Left colon (tissue), 2 donors: ENCODE data around the gene CCK. TPM values are rescaled to one million over a fixed set of nuclear protein-coding genes. Genes with fewer than 3 reads are reported as not detected.

Experiments
- ATAC-seq: fragments of 200-7000 bp; cut with Tn5 transposase; one replicate; pipeline ENCODE4 v1.9.1; 2020; ENCODE audit warnings: mild to moderate bottlenecking, moderate library complexity
- DNase-seq, 2 donors: peaks; one replicate each; pipeline ENCODE4 v3.0.0-alpha.2; 2020
- intact Hi-C, 2 donors: fragments of 100-400 bp; cut with DNase I in 1 of 2; cut with micrococcal nuclease in 1 of 2; formaldehyde crosslinking; loops; one replicate each; pipeline versions ENCODE4 v1.11.2 to v1.14.0; 2022; cut with DNase I, micrococcal nuclease
- total RNA-seq, 2 donors: library from RNA; stranded (reverse); fragmentation: NEBNext Ultra II Directional; extraction: Animal tissue kit (Norgen Biotek cat#: 25700); gene quantifications; one replicate each; pipeline ENCODE4 v1.2.1, GENCODE V29; 2021
- donor health status: DM: no; HTN: no; CAD: no.
- donor health status: DM: yes; HTN: yes; CAD: no.

Gene CCK
- total RNA-seq, 2 donors from 2014 or later, result not detected

- DNase-seq (no peak), ATAC-seq (no peak)
- intact Hi-C loops, result no loop called here
These were observed 5.8 kb upstream of the CCK start for GRCh38 chr3:42271786-42272185.

- ATAC-seq (no peak), DNase-seq (no peak)
- intact Hi-C loops, result no loop called here
These were observed 4.6 kb upstream of the CCK start for GRCh38 chr3:42270561-42270960.

- intact Hi-C loops, result no loop called here
- no peak for DNase-seq
- ATAC-seq, result no peak
These were observed 3.7 kb upstream of the CCK start for GRCh38 chr3:42269647-42270046.

DNA sequence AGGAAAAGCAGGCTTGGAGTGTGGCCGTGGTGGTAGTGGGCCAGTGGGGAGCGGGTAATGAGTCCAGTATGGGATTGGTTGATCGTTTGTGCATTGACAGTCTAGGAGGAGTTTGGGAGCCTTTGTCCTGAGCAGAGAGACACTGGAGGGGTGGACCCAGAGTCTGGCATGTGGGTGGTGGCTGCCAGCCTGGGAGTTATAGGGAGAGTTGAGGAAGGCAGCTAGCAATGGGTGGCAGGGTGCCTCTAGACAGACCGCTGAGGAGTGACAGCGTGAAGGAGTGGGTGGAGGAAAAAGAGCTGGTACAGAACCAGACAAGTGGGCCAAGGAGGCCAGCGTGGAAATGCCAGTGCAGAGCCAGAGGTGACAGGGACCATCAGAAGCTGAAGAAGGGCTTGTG, 1.9 kb upstream of the CCK start:
- intact Hi-C loops, result no loop called here
- DNase-seq, result no peak
- no peak for ATAC-seq

GRCh38 chr3:42265059-42265991, 660 bp downstream of the CCK start:
- no peak for ATAC-seq
- DNase-seq, result no peak
- intact Hi-C loops, result no loop called here

DNA sequence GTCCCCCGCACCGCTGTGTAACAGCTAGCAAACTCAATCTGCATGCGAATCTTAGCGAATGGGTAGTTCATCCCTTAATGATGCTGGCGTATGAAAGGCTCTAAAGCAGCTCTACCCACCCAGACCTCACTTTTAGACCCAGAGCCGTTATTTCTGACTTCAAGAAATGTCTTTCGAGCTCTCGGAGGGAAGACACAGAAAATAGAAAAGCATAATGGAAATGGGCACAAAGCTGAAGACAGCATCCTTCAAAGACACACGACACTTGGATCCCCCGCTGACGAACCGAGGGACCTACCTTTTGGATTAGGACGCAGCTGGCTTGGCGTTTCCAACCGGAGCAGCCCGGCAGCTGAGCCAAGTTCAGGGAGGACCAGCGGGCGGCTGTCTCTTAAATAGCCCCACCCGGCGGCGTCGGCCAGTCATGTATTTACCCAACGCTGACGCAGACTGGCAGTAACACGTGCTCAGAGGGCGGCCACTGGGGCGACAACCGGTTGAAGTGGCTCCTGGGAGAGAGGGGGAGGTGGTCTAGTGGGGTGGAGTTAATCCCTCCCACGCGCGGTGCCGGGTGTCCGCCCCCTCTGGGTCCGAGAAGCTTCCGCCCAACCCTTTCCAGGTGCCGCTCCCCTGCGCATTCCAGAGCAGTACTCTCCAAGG, 1.5 kb downstream of the CCK start:
- ATAC-seq, result peak; percentile 40
- peak; percentile 28 to 38 for DNase-seq
- intact Hi-C loops, result no loop called here

DNA sequence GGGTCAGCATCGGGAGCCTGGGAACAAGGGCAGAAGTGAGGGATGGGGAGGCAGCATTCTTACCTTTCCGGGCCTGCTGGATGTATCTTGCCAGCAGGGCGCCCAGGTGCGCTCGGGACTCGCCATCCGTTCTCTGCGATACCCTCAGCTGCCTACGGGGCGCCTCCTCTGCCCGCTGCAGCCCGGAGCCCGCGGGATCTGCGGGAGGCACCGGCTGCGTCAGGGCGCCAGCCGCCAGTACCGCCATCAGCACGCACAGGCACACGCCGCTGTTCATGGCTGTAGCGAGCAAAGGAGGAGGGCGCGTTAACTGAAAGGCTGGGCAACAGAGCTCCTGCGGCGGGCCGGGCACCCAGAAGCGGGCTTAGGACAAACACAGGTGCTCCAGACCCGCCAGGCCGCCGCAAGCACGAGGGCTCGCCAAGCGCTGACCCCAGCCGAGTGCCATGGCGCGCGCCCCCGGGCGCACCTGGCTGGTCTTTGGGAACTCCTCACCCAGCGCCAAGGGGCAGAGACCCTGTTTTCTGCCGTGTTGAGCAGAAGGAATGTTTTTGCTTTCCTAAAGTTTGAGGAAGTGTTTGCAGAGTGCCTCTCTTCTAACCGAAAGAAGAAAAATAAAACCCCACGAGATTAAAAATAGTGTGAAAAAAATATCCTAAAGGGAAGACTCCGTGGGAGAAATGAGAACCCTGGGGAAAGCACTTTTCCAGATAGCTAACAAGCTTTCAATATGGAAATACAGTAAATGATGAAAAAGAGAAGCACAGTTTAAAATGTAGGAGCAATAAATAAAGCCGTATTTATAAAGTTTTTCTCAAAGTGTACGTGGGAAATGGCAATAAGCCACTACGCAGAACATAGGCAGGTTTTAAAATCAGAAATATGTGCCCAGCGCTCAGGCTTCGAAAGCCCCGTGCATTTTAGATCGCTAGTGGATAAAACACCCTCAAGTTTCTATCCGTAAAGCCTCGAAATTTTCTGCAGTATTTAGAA, 2.3 kb downstream of the CCK start:
- intact Hi-C loops, result no loop called here
- ATAC-seq, result no peak
- no peak for DNase-seq

DNA sequence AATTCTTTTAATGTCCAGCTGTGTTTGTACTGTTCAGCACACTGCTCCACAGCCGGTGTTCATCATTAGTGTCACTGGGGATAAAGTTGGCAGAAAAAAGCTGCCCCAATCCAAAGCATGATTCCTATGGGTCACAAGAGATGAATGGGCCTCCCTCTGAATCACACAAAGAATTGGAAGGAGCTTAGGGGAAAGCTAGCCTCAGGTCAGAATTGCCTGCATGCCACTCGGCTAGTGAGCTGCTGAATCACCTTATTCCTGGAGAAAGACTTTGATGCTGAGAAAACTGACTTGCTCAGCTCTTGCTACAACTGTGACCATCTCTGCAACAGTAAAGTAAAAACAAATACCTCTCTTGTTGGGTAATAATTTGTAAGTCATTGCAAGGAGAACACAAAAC, 3.5 kb downstream of the CCK start:
- intact Hi-C loops, result no loop called here
- DNase-seq (no peak), ATAC-seq (no peak)

- intact Hi-C loops, result loop anchor here in 1 of 2 donors (10.0 kb wide), 1 partner anchor 188 kb away; no protein-coding TSS in a partner anchor
- no peak for DNase-seq
- ATAC-seq, result no peak
These were observed 9.0 kb downstream of the CCK start for GRCh38 chr3:42257007-42257406.

DNA sequence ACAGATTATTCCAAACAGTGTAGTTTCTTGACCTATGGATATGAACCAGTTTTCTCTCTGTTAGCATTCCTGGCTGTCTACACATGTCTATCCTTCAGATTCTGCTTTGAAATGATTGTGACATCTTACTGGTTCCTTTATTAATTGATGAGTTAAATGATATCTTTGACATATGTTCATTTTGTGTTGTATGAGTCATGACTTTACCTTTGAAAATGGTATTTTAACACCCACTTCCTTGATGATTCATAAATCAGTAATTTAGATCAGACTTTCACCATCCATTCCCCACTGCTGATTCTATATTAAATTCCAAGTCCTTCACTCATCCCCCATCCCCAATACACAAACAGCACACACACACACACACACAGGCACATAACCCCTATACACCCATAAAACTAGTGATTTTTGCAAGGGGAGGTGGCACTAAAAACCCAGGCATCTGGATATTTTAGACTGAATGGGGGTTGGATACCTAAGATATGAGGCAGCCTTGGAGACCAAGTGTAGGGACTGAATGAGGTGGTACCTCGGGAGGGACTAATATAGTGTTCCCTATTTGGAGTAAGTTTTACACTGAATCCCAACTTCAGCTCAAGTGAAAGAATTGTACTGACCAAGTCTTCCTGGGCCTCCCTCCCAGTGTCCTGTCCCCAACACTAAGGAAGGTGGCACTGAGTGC, 9.7 kb downstream of the CCK start:
- DNase-seq, result no peak
- intact Hi-C loops, result loop anchor here in 1 of 2 donors (10.0 kb wide), 1 partner anchor 189 kb away; no protein-coding TSS in a partner anchor
- no peak for ATAC-seq

- intact Hi-C loops, result loop anchor here in 1 of 2 donors (10.0 kb wide), 1 partner anchor 190 kb away; no protein-coding TSS in a partner anchor
- DNase-seq (no peak), ATAC-seq (peak; percentile 94)
These were observed 11.4 kb downstream of the CCK start for GRCh38 chr3:42254566-42254965.

- no peak for DNase-seq
- no peak for ATAC-seq
- intact Hi-C loops, result loop anchor here in 1 of 2 donors (10.0 kb wide), 1 partner anchor 194 kb away; no protein-coding TSS in a partner anchor
These were observed 15.2 kb downstream of the CCK start for GRCh38 chr3:42250761-42251160.

DNA sequence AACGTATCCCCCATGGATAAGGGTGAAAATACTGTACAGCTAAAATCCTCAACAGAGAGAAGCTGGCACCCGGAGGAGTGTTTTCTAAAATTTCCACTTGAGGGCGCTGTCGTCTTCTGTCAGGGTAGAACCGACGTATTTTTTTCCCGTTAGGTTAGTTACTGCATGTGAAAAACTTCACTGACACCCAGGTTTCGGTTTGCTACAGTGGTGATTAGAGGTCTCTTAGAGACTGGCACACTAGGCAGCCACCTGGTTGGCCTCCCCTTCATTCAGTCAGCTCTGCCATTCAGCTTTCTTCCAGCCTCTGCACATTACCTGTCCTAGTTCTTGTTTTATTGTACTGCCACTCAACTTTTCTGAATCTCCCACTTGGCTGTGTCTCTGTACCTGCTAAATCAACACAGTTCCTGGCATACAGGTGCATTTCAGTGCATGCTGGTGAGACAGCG, 18.4 kb downstream of the CCK start:
- ATAC-seq (peak; percentile 61), DNase-seq (peak in 1 of 2 donors; percentile 46)
- intact Hi-C loops, result loop anchor here in 1 of 2 donors (5.0 kb wide), 1 partner anchor 195 kb away; no protein-coding TSS in a partner anchor

DNA sequence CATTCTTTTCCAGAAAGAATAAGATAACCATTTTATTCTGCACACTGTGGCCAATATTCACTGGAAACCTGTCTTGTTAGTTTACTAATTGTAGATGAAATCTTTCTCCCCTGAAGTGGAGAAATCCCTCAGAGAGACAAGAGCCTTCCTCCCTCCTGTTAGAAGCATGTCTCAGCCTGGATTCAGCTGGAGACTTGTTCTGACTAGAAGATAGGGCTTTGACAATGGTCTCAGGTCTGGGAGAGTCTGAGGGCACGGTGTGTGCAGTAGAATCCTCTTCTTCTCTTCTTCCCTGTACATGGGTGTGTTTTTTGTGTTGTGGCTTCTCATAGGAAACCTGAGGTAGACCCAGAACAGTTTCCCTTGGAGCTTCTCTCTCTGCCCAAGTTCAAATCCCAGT, 19.9 kb downstream of the CCK start:
- intact Hi-C loops, result loop anchor here in 1 of 2 donors (5.0 kb wide), 1 partner anchor 196 kb away; no protein-coding TSS in a partner anchor
- ATAC-seq (no peak), DNase-seq (no peak)

DNA sequence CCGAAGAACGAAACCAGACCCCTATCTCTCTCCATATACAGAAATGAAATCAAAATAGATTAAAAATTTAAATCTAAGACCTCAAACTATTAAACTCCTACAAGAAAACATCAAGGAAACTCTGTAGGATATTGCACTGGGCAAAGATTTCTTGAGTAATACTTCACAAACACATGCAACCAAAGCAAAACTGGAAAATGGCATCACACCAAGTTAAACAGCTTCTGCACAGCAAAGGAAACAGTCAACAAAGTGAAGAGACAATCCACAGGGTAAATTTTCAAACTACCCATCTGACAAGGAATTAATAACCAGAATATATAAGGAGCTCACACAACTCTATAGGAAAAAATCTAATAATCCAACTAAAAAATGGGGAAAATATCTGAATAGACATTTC, 29.4 kb downstream of the CCK start:
- no peak for DNase-seq
- intact Hi-C loops, result loop anchor here in 1 of 2 donors (10.0 kb wide), 1 partner anchor 308 kb away; no protein-coding TSS in a partner anchor
- no peak for ATAC-seq

DNA sequence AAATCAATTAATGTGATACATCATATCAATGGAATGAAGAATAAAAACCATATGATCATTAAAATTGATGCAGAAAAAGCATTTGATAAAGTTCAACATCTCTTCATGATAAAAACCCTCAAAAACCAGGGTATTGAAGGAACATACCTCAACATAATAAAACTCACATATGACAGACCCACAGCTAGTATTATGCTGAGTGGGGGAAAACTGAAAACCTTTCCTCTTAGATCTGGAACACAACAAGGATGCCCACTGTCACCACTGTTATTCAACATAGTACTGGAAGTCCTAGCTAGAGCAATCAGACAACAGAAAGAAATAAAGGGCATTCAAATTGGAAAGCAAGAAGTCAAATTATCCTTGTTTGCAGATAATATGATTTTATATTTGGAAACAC, 30.5 kb downstream of the CCK start:
- ATAC-seq (no peak), DNase-seq (no peak)
- intact Hi-C loops, result loop anchor here in 1 of 2 donors (10.0 kb wide), 1 partner anchor 309 kb away; no protein-coding TSS in a partner anchor

DNA sequence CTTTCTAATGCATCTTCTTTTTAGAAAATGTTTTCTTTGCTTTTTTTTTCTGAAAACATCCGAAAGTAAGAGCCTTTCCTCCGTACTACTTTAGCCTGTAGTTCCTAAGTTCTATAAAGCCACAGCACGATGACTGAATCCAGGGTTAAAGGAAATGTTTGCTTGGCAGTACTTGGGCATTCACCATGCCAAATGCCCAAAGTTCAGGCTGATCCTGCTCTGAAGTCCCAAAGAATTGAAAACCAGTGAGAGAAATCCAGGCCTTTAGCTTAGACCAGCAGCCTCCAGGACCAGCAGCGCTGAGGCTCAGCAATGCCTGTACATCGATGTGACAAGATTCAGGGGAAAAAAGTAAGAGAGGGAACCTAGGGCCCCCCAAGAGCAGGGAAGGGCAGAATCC, 35.1 kb downstream of the CCK start:
- ATAC-seq, result no peak

More for the DNA sequence above, 35.1 kb downstream of the CCK start:
- DNase-seq, result no peak
- intact Hi-C loops, result loop anchor here in 1 of 2 donors (10.0 kb wide), 1 partner anchor 314 kb away; no protein-coding TSS in a partner anchor
